SKM-1 (cell line): ENCODE measurements around the gene MOB3C.
A peak's percentile ranks its signal among the peaks of the same experiment; 100 is the strongest.

Experiments
- DNase-seq: peaks from one replicate; lab custom pipeline; 2025; ENCODE audit not compliant: unreplicated experiment; lab: John Stamatoyannopoulos, UW

Gene MOB3C

GRCh38 chr1:46607345-46608130 is 9.1 kb downstream of the MOB3C start:
- no peak for DNase-seq

DNA sequence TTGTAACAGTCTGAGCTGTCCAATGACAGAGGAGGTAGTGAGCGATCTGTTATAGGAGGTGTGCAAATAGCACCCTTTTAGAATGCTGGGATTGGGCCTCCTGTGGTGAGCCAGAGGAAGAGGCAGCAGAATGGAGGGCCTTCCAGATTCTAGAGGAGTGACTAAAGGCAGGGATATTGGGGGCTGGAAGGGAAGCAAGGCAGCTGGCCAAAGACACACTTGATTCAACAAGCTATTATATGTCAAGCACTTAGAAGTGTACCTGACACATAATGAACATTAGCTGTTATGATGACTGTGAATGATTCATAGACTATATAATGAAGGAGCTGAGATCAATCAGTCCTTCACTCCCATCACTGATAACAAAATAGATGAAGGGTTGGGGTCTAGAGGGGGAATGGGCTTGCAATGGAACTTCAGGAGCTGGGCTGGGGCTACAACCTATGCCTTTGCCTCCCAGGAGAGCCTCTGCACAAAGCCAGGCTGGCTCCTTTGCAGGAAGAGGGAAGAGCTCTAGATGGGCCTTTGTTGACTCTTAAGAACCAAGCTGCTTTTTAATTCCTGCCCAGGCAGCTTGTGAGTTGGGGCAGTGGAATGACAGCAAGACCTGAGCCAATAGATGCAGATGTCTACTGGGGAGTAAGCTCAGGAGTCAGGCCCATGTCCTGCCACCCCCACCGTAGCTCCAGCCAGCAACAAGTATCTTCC is 10.2 kb downstream of the MOB3C start:
- no peak for DNase-seq

GRCh38 chr1:46605232-46605631 is 11.4 kb downstream of the MOB3C start:
- no peak for DNase-seq

DNA sequence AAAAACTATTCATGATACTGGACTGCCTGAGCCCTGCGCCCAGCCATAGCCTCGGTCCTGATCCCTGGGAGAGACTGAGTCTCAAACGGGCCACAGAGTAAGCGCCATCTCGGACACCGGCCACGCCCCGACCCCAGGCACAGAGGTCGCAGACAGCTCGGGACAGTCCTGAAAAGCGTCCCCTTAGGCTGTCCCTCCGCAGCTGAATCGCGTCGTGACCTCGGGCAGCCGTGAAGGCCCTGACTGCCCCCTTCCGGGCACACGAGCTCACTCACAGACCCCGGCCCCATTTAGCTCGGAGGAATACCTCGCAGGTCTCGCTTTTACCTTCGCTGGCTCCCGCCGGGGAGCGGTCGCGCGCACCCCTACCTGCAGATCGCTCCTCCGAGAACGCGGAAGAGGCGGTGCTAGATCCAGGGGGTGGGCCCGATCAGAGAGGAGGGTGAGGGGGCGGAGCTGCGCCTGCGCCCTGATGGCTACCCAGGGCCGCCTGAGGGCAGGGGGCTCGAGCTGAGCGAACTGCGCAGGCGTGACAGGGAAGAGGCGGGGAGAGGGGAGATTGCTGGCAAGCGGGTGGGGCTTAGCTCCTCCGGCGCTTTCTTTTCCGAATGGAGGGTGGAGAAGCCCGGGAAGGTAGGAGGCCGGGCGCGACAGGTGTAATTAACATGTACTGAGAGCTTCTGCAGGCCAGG is 12.6 kb downstream of the MOB3C start, which contains the start of gene MKNK1:
MKNK1 (minus strand) TSS at position 411 of the 692 bp plus-strand sequence. CDS start 20,941 bp downstream, outside the sequence.
- DNase-seq: peak; percentile 89

DNA sequence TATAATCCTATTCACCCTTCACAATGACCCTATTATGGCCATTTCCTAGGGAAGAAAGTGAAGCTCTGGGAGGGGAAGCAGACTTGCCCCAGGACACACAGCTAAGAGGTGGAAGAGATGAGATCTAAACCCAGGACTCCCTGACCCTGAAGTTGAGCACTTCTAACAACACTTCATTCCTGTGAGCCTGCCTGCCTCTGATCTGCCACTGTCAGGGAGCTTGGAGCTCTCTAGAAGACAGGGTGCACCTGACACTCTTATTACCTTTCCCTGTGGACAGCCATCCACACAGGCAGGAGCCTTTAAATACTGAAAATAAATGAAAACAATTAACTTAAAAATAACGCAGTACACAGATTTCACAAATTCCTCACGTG is 13.1 kb downstream of the MOB3C start:
- DNase-seq: no peak

DNA sequence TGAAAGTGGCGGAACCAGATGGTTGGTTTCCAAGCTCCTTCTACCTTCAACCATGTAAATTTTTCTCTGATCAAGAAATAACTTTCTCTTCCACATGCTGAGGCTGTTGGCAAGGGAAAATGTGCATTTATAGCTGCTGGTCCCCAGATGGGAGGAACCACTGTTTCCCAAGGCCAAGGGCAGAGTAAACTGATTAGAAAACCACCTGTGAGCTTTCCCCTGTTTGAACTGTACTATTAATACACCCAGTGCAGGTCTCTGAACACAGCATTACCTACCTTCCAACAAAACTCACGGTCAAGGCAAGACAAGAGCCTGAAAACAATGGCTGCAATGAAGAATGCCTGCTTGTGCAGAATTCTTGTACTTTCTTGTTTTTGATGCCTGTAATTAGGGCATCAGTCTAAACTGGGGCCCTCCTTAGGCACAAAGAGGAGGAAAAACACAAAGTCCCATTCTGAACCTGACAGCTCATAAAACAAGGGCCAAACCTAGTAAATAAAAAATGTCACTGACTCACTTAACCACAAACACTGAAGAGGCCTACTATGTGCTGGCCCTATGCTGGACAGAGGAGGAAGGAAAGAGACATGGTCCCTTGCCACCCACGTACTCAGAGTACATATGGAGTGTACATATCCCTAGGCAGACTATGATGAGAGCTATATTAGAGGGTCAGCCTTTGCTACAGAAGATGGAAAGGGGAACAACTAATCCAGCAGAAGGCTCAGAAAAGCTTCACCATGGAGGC is 15.2 kb downstream of the MOB3C start:
- DNase-seq: no peak

GRCh38 chr1:46599059-46599970 is 17.3 kb downstream of the MOB3C start:
- DNase-seq: no peak

GRCh38 chr1:46596846-46597245 is 19.8 kb downstream of the MOB3C start:
- DNase-seq: no peak

- DNase-seq: no peak
These were observed 20.6 kb downstream of the MOB3C start for GRCh38 chr1:46596036-46596435.

- DNase-seq: peak; percentile 82
These were observed 21.5 kb downstream of the MOB3C start for GRCh38 chr1:46595127-46595526.

DNA sequence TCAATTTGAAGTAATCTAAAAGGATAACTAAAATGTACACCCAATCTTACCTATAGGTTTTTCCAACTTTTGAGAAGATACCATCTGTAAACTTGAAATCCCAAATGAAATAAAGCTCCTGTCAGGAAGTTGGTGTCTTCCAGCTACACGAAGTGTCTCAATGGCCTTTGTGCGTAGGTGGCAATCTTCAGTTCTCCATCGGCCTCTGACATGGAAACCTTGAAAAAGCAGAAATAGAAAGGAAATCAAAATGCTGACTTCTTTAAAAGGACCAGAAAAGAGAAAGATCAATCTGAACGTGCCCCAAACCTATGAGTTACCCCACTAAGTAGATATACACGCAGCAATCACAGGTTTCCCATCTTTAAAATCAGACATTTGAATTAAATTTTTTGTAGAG is 22.5 kb downstream of the MOB3C start:
- DNase-seq: no peak

DNA sequence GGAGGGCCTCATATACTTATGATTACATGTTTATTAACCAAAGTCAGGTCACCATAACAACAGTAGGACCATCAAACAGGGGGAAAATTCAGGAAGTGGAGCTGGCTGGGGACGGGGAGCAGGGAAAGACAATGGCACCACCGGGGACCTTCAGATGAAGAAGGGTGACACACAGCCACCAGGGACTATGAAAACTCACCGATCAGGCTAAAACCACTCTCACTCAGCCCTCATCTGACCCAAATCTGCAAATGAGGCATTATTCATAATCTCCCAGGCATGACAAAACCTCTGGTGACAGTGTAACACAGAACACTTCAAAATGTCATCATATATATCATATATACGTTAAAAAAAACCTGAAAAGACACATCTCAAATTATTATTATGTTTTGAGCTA is 23.8 kb downstream of the MOB3C start:
- DNase-seq: no peak

GRCh38 chr1:46589529-46589928 is 27.1 kb downstream of the MOB3C start:
- no peak for DNase-seq

DNA sequence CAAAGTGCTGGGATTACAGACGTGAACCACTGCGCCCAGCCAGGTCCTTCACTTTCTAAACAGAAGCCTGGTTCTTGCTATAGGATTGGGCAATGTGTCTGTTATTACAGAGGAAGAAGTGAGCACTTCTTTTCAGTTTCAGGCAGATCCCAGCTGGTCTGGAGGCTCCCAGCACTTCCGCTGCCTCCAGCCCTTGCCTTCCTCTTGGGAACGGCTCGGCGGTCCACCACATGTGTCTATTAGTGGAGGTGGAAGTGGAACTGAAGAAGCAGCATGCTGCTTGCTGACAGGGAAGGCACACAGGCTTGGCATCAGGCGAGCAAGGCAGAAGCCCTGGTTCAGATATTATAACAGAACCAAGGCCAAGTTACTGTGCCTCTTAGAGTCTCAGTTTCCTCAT is 29.5 kb downstream of the MOB3C start:
- peak; percentile 77 for DNase-seq

DNA sequence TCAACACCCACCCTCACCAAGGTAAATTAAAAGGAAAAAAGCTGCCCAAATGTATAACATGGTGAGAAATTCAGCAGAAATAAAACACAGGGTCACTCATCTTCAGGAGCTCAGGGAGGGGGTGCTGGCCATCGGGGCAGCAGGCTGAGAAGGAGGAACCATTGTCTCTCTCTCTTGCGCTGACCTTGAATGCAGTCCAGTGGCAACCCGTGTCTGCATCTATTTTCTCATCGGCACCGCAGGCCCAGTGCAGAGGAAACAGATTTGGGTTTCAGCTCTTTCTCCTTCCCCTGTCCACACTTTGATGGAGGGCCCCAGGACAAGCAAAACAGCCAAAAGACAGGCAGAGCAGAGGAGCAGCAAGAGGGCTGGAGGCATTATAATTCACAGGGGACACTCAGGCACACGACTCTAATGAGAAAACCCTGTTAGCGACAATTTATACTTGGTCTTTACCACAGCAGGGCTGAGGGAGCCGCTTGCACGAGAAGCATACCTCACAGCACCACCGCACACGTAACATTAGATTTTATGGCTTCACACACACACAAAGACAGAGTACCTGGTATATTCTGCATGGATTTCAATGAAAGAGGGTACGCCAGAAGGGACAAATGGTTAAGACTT is 31.2 kb downstream of the MOB3C start:
- DNase-seq: no peak

GRCh38 chr1:46583494-46583893 is 33.1 kb downstream of the MOB3C start:
- no peak for DNase-seq

- no peak for DNase-seq
These were observed 33.6 kb downstream of the MOB3C start for GRCh38 chr1:46582972-46583371.

GRCh38 chr1:46581681-46582455 is 34.7 kb downstream of the MOB3C start:
- peak; percentile 88 for DNase-seq
